Neural cell (in vitro differentiated cells): ENCODE results near the gene PRR16. TPM values are rescaled to one million over a fixed set of nuclear protein-coding genes. Genes with fewer than 3 reads are reported as not detected.

ENCODE experiments used
- H2AFZ ChIP-seq: fragments of 200-600, 300-800 bp; sonication (generic), shearing (Covaris generic); 2 replicates; pipeline ENCODE4 v1.6.0; 2014; ENCODE audit warnings: low read depth, mild to moderate bottlenecking, antibody characterized with exemption, low read length, moderate library complexity
- H3F3A ChIP-seq: fragments of 200-600 bp; shearing (Covaris generic); 2 replicates; pipeline ENCODE4 v1.6.1; 2016; ENCODE audit warnings: mild to moderate bottlenecking, moderate library complexity, mixed read lengths, antibody characterized with exemption, low read length; ENCODE audit not compliant: insufficient read depth, poor library complexity, severe bottlenecking
- H3K27ac ChIP-seq: fragments of 200-600, 300-800 bp; sonication (generic), shearing (Covaris generic); 2 replicates; pipeline ENCODE4 v1.5.1; 2014; ENCODE audit warnings: mild to moderate bottlenecking, low read length, moderate library complexity
- H3K27me3 ChIP-seq: fragments of 300-800, 200-600 bp; sonication (generic), shearing (Covaris generic); 2 replicates; pipeline ENCODE4 v1.6.0; 2014; ENCODE audit warnings: mild to moderate bottlenecking, low read depth, low read length, moderate library complexity; ENCODE audit not compliant: insufficient read depth
- H3K36me3 ChIP-seq: fragments of 300-800, 200-600 bp; sonication (generic), shearing (Covaris generic); 2 replicates; pipeline ENCODE4 v1.5.1; 2014; ENCODE audit warnings: mild to moderate bottlenecking, antibody characterized with exemption, low read length, moderate library complexity; ENCODE audit not compliant: insufficient read depth
- H3K4me2 ChIP-seq: fragments of 300-800, 200-600 bp; sonication (generic), shearing (Covaris generic); 2 replicates; pipeline ENCODE4 v1.6.0; 2014; ENCODE audit warnings: mild to moderate bottlenecking, low read length
- H3K4me3 ChIP-seq: fragments of 300-800, 200-600 bp; sonication (generic), shearing (Covaris generic); 2 replicates; pipeline ENCODE4 v1.5.1; 2014; ENCODE audit warnings: mild to moderate bottlenecking, low read length, moderate library complexity
- H3K79me2 ChIP-seq: fragments of 200-600 bp; shearing (Covaris generic); replicated peaks from 2 replicates; pipeline ENCODE4 v1.6.0; 2014; ENCODE audit warnings: mild to moderate bottlenecking, low read length, moderate library complexity; ENCODE audit not compliant: insufficient read depth
- H3K9ac ChIP-seq: fragments of 300-800, 200-600 bp; sonication (generic), shearing (Covaris generic); 2 replicates; pipeline ENCODE4 v1.6.1; 2016; ENCODE audit warnings: mild to moderate bottlenecking, low read length, mixed read lengths
- H3K9me2 ChIP-seq: fragments of 200-600 bp; shearing (Covaris generic); 2 replicates; pipeline ENCODE4 v1.6.1; 2016; ENCODE audit warnings: mild to moderate bottlenecking, low read length, mixed read lengths; ENCODE audit not compliant: insufficient read depth
- H3K9me3 ChIP-seq: fragments of 200-600, 300-800 bp; sonication (generic), shearing (Covaris generic); 2 replicates; pipeline ENCODE4 v1.6.1; 2016; ENCODE audit warnings: mild to moderate bottlenecking, mixed run types, low read length, moderate library complexity, mixed read lengths
- H4K20me1 ChIP-seq: fragments of 200-600 bp; shearing (Covaris generic); 2 replicates; pipeline ENCODE4 v1.6.1; 2016; ENCODE audit warnings: mild to moderate bottlenecking, mixed run types; ENCODE audit not compliant: insufficient read depth
- CTCF ChIP-seq: fragments of 450-650 bp; IDR thresholded peaks from 2 replicates; pipeline ENCODE4 v1.5.1; 2014; ENCODE audit warnings: antibody characterized with exemption, mild to moderate bottlenecking, moderate library complexity; ENCODE audit not compliant: poor library complexity, severe bottlenecking
- EP300 ChIP-seq: fragments of 450-650 bp; conservative IDR thresholded peaks from 2 replicates; pipeline ENCODE4 v1.6.1; 2014; ENCODE audit warnings: antibody characterized with exemption, mild to moderate bottlenecking, moderate library complexity; ENCODE audit not compliant: poor library complexity, severe bottlenecking
- EZH2 ChIP-seq: fragments of 200-600, 300-800 bp; shearing (Covaris generic), sonication (generic); IDR thresholded peaks from 2 replicates; pipeline ENCODE4 v1.6.1; 2014; ENCODE audit warnings: antibody characterized with exemption, low read length, borderline replicate concordance, mild to moderate bottlenecking; ENCODE audit not compliant: insufficient read depth, poor library complexity, severe bottlenecking
- MXI1 ChIP-seq: fragments of 450-650 bp; conservative IDR thresholded peaks from 2 replicates; pipeline ENCODE4 v1.6.1; 2014; ENCODE audit warnings: antibody characterized with exemption, mild to moderate bottlenecking; ENCODE audit not compliant: poor library complexity, severe bottlenecking
- POLR2AphosphoS5 ChIP-seq: IDR thresholded peaks from 2 replicates; pipeline ENCODE4 v1.6.1; 2012
- RAD21 ChIP-seq: fragments of 450-650 bp; conservative IDR thresholded peaks from 2 replicates; pipeline ENCODE4 v1.6.1; 2014; ENCODE audit warnings: antibody characterized with exemption, mild to moderate bottlenecking, moderate library complexity
- REST ChIP-seq: IDR thresholded peaks from 2 replicates; pipeline ENCODE4 v1.6.1; 2012; ENCODE audit warnings: borderline replicate concordance
- SMC3 ChIP-seq: fragments of 450-650 bp; conservative IDR thresholded peaks from 2 replicates; pipeline ENCODE4 v1.6.1; 2014; ENCODE audit warnings: antibody characterized with exemption, mild to moderate bottlenecking, moderate library complexity; ENCODE audit not compliant: poor library complexity
- TAF1 ChIP-seq: IDR thresholded peaks from 2 replicates; pipeline ENCODE4 v1.6.1; 2012; ENCODE audit warnings: low read depth
- polyA plus RNA-seq: library from polyadenylated mRNA; depleted of rRNA; stranded (reverse); fragments of >200 nt; gene quantifications from 2 replicates; pipeline ENCODE4 v1.2.3, GENCODE V29; 2014

PRR16 gene
- polyA plus RNA-seq, 1 donor from 2014 or later: 1.7 TPM

- no peak overlapping the region for H3K9ac ChIP-seq
- H3K9me2 ChIP-seq: no peaks in the 10 kb centered on the region
- no peak overlapping the region for H3K4me2 ChIP-seq
- H3K79me2 ChIP-seq: no peaks in the 10 kb centered on the region
- H3F3A ChIP-seq: no peaks in the 10 kb centered on the region
- TF ChIP-seq MXI1: no peak
- no peak for TF ChIP-seq CTCF
- TF ChIP-seq TAF1: no peak
- TF ChIP-seq RAD21: no peak
- TF ChIP-seq SMC3: no peak
- TF ChIP-seq EZH2: no peak
- no peak for TF ChIP-seq EP300
- H3K9me3 ChIP-seq: no peaks in the 10 kb centered on the region
- H2AFZ ChIP-seq: no peak overlapping the region
- H3K4me3 ChIP-seq: no peak overlapping the region
- H3K36me3 ChIP-seq: no peaks in the 10 kb centered on the region
- no peak overlapping the region for H3K27ac ChIP-seq
- no peaks in the 10 kb centered on the region for H3K27me3 ChIP-seq
- no peaks in the 10 kb centered on the region for H4K20me1 ChIP-seq
Observed at GRCh38 chr5:120576588-120576987, 112.5 kb downstream of the PRR16 start.

GRCh38 chr5:120582635-120583034 is 118.5 kb downstream of the PRR16 start:
- no peaks in the 10 kb centered on the region for H3F3A ChIP-seq
- no peaks in the 10 kb centered on the region for H3K79me2 ChIP-seq
- no peaks in the 10 kb centered on the region for H3K9me2 ChIP-seq
- H3K9ac ChIP-seq: no peak overlapping the region
- no peaks in the 10 kb centered on the region for H3K36me3 ChIP-seq
- no peaks in the 10 kb centered on the region for H3K9me3 ChIP-seq
- H4K20me1 ChIP-seq: no peaks in the 10 kb centered on the region
- TF ChIP-seq REST (no peak), TAF1 (no peak)
- no peak overlapping the region for H2AFZ ChIP-seq
- no peak overlapping the region for H3K4me3 ChIP-seq
- H3K27me3 ChIP-seq: no peaks in the 10 kb centered on the region
- no peak overlapping the region for H3K27ac ChIP-seq
- no peak overlapping the region for H3K4me2 ChIP-seq

GRCh38 chr5:120586646-120587045 is 122.5 kb downstream of the PRR16 start:
- Histone ChIP-seq H3F3A (no peaks in the 10 kb centered on the region), H3K27ac (no peak overlapping the region), H3K9me3 (no peaks in the 10 kb centered on the region), H3K9me2 (no peaks in the 10 kb centered on the region), H3K4me3 (no peak overlapping the region), H3K36me3 (no peaks in the 10 kb centered on the region), H3K9ac (no peak overlapping the region), H2AFZ (no peak overlapping the region), H3K79me2 (no peaks in the 10 kb centered on the region), H3K27me3 (no peaks in the 10 kb centered on the region), H3K4me2 (no peak overlapping the region), H4K20me1 (no peaks in the 10 kb centered on the region)
- no peak for TF ChIP-seq EZH2
- TF ChIP-seq SMC3: no peak
- TF ChIP-seq MXI1: no peak
- TF ChIP-seq EP300: no peak
- TF ChIP-seq CTCF: no peak
- TF ChIP-seq POLR2AphosphoS5: no peak
- TF ChIP-seq TAF1: no peak
- no peak for TF ChIP-seq RAD21
- no peak for TF ChIP-seq REST
